HepG2 (cell line): ENCODE data around the gene PATL1. TPM values are rescaled to one million over a fixed set of nuclear protein-coding genes. Genes with fewer than 3 reads are reported as not detected.
A peak's percentile ranks its signal among the peaks of the same experiment; 100 is the strongest.

ENCODE experiments used
- BHLHE40 ChIP-seq: IDR thresholded peaks from 2 replicates; pipeline ENCODE4 v1.6.1; 2011; ENCODE audit warnings: low read length, improper control_type of control experiment
- BRD4 ChIP-seq: sonication (generic); formaldehyde crosslinking; IDR thresholded peaks from 2 replicates; pipeline ENCODE4 v1.4.0; 2020; ENCODE audit warnings: missing genetic modification reagents
- CEBPG ChIP-seq: IDR thresholded peaks from 2 replicates; pipeline ENCODE4 v1.6.1; 2016
- CEBPZ ChIP-seq: IDR thresholded peaks from 2 replicates; pipeline ENCODE4 v1.6.1; 2012; ENCODE audit warnings: low read length, improper control_type of control experiment
- CERS6 ChIP-seq: sonication (generic); formaldehyde crosslinking; IDR thresholded peaks from 2 replicates; pipeline ENCODE4 v1.5.0; 2020; ENCODE audit warnings: missing genetic modification reagents
- ERF ChIP-seq: IDR thresholded peaks from 2 replicates; pipeline ENCODE4 v1.6.1; 2018; ENCODE audit warnings: missing biosample characterization, missing genetic modification reagents
- FOXA3 ChIP-seq: IDR thresholded peaks from 2 replicates; pipeline ENCODE4 v1.6.1; 2016; ENCODE audit warnings: missing genetic modification reagents, missing compliant biosample characterization
- GABPB1 ChIP-seq: IDR thresholded peaks from 2 replicates; pipeline ENCODE4 v1.6.1; 2016; ENCODE audit warnings: mild to moderate bottlenecking, missing genetic modification reagents, moderate library complexity, missing compliant biosample characterization
- KDM2A ChIP-seq: sonication (generic); formaldehyde crosslinking; IDR thresholded peaks from 2 replicates; pipeline ENCODE4 v1.4.0; 2020; ENCODE audit warnings: low read depth, missing genetic modification reagents, borderline replicate concordance
- KLF6 ChIP-seq: IDR thresholded peaks from 2 replicates; pipeline ENCODE4 v1.8.0; 2016; ENCODE audit warnings: missing biosample characterization, missing genetic modification reagents
- MAFK ChIP-seq, 2 experiments: IDR thresholded peaks in 1 of 2; conservative IDR thresholded peaks in 1 of 2; 2 replicates each; pipeline ENCODE4 v1.6.1; 2011; ENCODE audit warnings: improper control_type of control experiment in 2 of 2, low read length in 2 of 2
- MIER3 ChIP-seq: IDR thresholded peaks from 2 replicates; pipeline ENCODE4 v1.6.1; 2016; ENCODE audit warnings: missing compliant biosample characterization, borderline replicate concordance
- MIXL1 ChIP-seq: IDR thresholded peaks from 2 replicates; pipeline ENCODE4 v1.6.1; 2016
- PPARG ChIP-seq: conservative IDR thresholded peaks from 2 replicates; pipeline ENCODE4 v1.6.1; 2016; ENCODE audit warnings: missing biosample characterization, missing genetic modification reagents
- SAP130 ChIP-seq: IDR thresholded peaks from 2 replicates; pipeline ENCODE4 v1.6.1; 2016; ENCODE audit warnings: low read depth
- SMAD3 ChIP-seq: sonication (generic); formaldehyde crosslinking; IDR thresholded peaks from 2 replicates; pipeline ENCODE4 v1.4.0; 2020; ENCODE audit warnings: missing genetic modification reagents
- SMC3 ChIP-seq: IDR thresholded peaks from 2 replicates; pipeline ENCODE4 v1.6.1; 2011; ENCODE audit warnings: low read length, improper control_type of control experiment
- STAG1 ChIP-seq: sonication (generic); formaldehyde crosslinking; IDR thresholded peaks from 2 replicates; pipeline ENCODE4 v1.4.0; 2020; ENCODE audit warnings: missing genetic modification reagents
- TOE1 ChIP-seq: sonication (generic); formaldehyde crosslinking; IDR thresholded peaks from 2 replicates; pipeline ENCODE4 v1.4.0; 2020; ENCODE audit warnings: mild to moderate bottlenecking, missing genetic modification reagents
- TSC22D2 ChIP-seq: sonication (generic); formaldehyde crosslinking; IDR thresholded peaks from 2 replicates; pipeline ENCODE4 v1.5.1; 2020; ENCODE audit warnings: missing genetic modification reagents, mild to moderate bottlenecking, borderline replicate concordance
- XRCC5 ChIP-seq: fragments of 200-400 bp; formaldehyde crosslinking; optimal IDR thresholded peaks from 2 replicates; pipeline ENCODE3; 2017; ENCODE audit warnings: mild to moderate bottlenecking, low read length
- ZBTB1 ChIP-seq: sonication (generic); formaldehyde crosslinking; IDR thresholded peaks from 2 replicates; pipeline ENCODE4 v1.4.0; 2020; ENCODE audit warnings: missing genetic modification reagents, borderline replicate concordance
- ZBTB25 ChIP-seq: IDR thresholded peaks from 2 replicates; pipeline ENCODE4 v1.6.1; 2018; ENCODE audit warnings: missing genetic modification reagents
- ZNF691 ChIP-seq: sonication (generic); formaldehyde crosslinking; IDR thresholded peaks from 2 replicates; pipeline ENCODE4 v1.4.0; 2020; ENCODE audit warnings: missing genetic modification reagents, low read depth, mild to moderate bottlenecking, borderline replicate concordance
- ZNF761 ChIP-seq: sonication (generic); formaldehyde crosslinking; conservative IDR thresholded peaks from 2 replicates; pipeline ENCODE4 v1.4.0; 2020; ENCODE audit warnings: mild to moderate bottlenecking, missing genetic modification reagents
- ZSCAN22 ChIP-seq: sonication (generic); formaldehyde crosslinking; IDR thresholded peaks from 2 replicates; pipeline ENCODE4 v1.4.0; 2020; ENCODE audit warnings: mild to moderate bottlenecking, missing genetic modification reagents
- polyA plus RNA-seq, 8 experiments: library from polyadenylated mRNA; depleted of rRNA in 3 of 8; stranded (reverse) in 7 of 8; unstranded in 1 of 8; fragments of >200 nt; fragmentation: Illumina TruSeq in 4 of 8; extraction: Trizol in 4 of 8; gene quantifications; 2 replicates each; pipeline versions ENCODE4 v1.2.1 to v1.2.3, GENCODE V29; 2011 to 2016; ENCODE audit warnings: low read depth in 4 of 8, missing spikeins in 1 of 8, mixed read lengths in 1 of 8; ENCODE audit not compliant: insufficient read depth in 1 of 8
- total RNA-seq, 5 experiments: library from RNA; depleted of rRNA; stranded (reverse); fragments of >200 nt; fragmentation: Illumina TruSeq; extraction: Trizol; gene quantifications; 2 replicates each; pipeline ENCODE4 v1.2.3, GENCODE V29; 2016; ENCODE audit warnings: low read depth in 1 of 5

The PATL1 gene
- total and polyA plus RNA-seq, 2 of the 13 experiments (the other 11 are each of a cell fraction or from before 2014, with no cell fraction given) = 12.9 to 26.8 TPM

- no peak for TF ChIP-seq CEBPZ
- TF ChIP-seq ZBTB25 (CRISPR knock-in tag) = 0 out of 2 replicates have a peak, but pooled peaks have one; percentile 42
- no peak for TF ChIP-seq ZSCAN22 (CRISPR knock-in tag)
- peak; percentile 55 for TF ChIP-seq XRCC5
- 0 out of 2 replicates have a peak, but pooled peaks have one; percentile 21 for TF ChIP-seq PPARG (CRISPR knock-in tag)
- 0 out of 2 replicates have a peak, but pooled peaks have one; percentile 69 for TF ChIP-seq TSC22D2 (CRISPR knock-in tag)
- TF ChIP-seq MAFK (conservative IDR thresholded peaks at IDR 0.05 in 1 of 2, IDR thresholded peaks at IDR 0.05 in 1 of 2; ENCODE audit: low read length in 2 of 2) = 0 out of 4 replicates have a peak, but pooled peaks of 1 of the 2 experiments have one; percentile 4
- peak; percentile 59; the same call in 1 of the 2 replicates for TF ChIP-seq ERF (CRISPR knock-in tag)
- TF ChIP-seq SAP130 = 0 out of 2 replicates have a peak, but pooled peaks have one; percentile 10
- no peak for TF ChIP-seq BRD4
- TF ChIP-seq GABPB1 (CRISPR knock-in tag) = no peak
- TF ChIP-seq SMC3 = peak; percentile 88
- no peak for TF ChIP-seq ZBTB1 (CRISPR knock-in tag)
- peak; percentile 31; the same call in 1 of the 2 replicates for TF ChIP-seq FOXA3 (CRISPR knock-in tag)
- TF ChIP-seq MIXL1 (CRISPR knock-in tag) = 0 out of 2 replicates have a peak, but pooled peaks have one; percentile 37
- no peak for TF ChIP-seq KLF6 (CRISPR knock-in tag)
- TF ChIP-seq CERS6 = no peak
- peak; percentile 20; the same call in 1 of the 2 replicates for TF ChIP-seq BHLHE40
- peak; percentile 96 for TF ChIP-seq STAG1
- no peak for TF ChIP-seq ZNF761 (CRISPR knock-in tag)
- TF ChIP-seq CEBPG = peak; percentile 52
- TF ChIP-seq SMAD3 (CRISPR knock-in tag) = 0 out of 2 replicates have a peak, but pooled peaks have one; percentile 52
- 0 out of 2 replicates have a peak, but pooled peaks have one; percentile 28 for TF ChIP-seq ZNF691 (CRISPR knock-in tag)
- TF ChIP-seq KDM2A (CRISPR knock-in tag) = peak; percentile 41; the same call in 1 of the 2 replicates
- TF ChIP-seq MIER3 = no peak
- no peak for TF ChIP-seq TOE1 (CRISPR knock-in tag)
Measured at GRCh38 chr11:59680287-59681154, 11.7 kb upstream of the PATL1 start (continued).
